ENCODE data around the gene SNX5. TPM values are rescaled to one million over a fixed set of nuclear protein-coding genes. Genes with fewer than 3 reads are reported as not detected.

The SNX5 gene
- total and polyA plus RNA-seq, 9 of the 15 experiments (the other 6 are each of a cell fraction or from before 2014, with no cell fraction given) = 53.5 to 276 (median 160) TPM

- TF ChIP-seq, protein P1, sequence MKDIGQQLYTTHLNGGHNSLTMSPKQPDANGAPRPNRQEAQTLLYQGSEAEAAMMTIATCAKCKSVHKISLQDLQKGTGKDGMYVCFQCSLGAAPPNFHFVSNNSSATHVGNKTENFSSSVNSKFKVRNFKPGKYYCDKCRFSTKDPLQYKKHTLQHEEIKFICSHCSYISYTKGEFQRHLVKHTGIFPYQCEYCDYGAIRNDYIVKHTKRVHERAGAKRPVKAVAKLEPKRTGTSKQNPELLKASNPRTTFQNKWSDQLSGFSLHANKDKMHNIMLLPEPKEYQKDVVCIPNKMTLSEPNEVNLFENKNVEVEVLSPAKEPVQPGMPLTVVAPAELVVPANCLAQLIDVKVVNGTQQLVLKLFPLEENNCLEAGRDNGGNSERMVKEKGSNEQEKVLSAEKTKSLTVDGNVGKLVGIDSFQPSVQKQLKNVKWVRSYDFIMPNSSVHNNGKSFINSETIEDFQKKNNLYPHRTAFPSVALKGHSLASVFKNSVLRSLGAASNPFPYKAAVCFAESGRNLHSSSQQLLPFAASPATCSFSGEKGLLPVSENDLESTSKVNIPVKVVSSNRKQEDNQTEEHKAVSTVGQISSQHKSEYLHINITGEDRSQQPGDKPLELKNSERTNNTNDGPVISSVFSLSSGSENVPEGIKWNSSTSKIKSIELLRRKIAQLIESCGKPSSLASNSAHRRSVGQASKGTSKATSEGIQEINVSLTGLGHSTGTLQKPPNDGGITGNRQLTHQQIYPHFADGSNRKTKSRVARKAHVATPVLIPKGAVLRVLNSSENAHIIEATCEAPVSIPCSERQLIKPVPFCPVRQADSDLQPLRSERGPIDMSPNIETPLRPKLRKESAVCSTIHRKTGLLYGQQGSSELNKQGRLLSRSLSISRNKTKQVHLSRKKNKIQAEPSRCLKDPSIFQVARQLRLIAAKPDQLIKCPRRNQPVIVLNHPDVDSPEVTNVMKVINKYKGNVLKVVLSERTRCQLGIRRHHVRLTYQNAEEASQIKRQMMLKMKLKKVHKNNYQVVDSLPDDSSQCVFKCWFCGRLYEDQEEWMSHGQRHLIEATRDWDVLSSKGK (CRISPR knock-in tag; IDR thresholded peaks at IDR 0.05) = no peak
- peak; percentile 66; the same call in 1 of the 2 replicates for TF ChIP-seq KAT7 (CRISPR knock-in tag; IDR thresholded peaks at IDR 0.05; ENCODE audit: borderline replicate concordance)
- peak; percentile 90 for TF ChIP-seq POLR2A (conservative IDR thresholded peaks at IDR 0.05)
- peak; percentile 99 for TF ChIP-seq MAX (CRISPR knock-in tag; IDR thresholded peaks at IDR 0.05)
- no peak; the same call in none of the 2 replicates for TF ChIP-seq PML (IDR thresholded peaks at IDR 0.05; ENCODE audit: low read length)
- TF ChIP-seq JUND (IDR thresholded peaks at IDR 0.05; ENCODE audit: borderline replicate concordance, low read depth, low read length) = peak; percentile 84
- TF ChIP-seq JUND (tag; IDR thresholded peaks at IDR 0.05; ENCODE audit: borderline replicate concordance, low read depth, low read length) = peak; percentile 74; the same call in 2 of the 3 replicates
- TF ChIP-seq SP1 (CRISPR knock-in tag; IDR thresholded peaks at IDR 0.05) = peak; percentile 80; the same call in 1 of the 2 replicates
- TF ChIP-seq ZNF511 (CRISPR knock-in tag; IDR thresholded peaks at IDR 0.05) = peak; percentile 78; the same call in 1 of the 2 replicates
- peak; percentile 48 for TF ChIP-seq TAF9B (IDR thresholded peaks at IDR 0.05; ENCODE audit: partially characterized antibody)
- TF ChIP-seq ZBTB40 (IDR thresholded peaks at IDR 0.05) = peak; percentile 42; the same call in 1 of the 2 replicates
- TF ChIP-seq ZBTB40 (CRISPR knock-in tag; IDR thresholded peaks at IDR 0.05) = no peak
- TF ChIP-seq POU5F1 (IDR thresholded peaks at IDR 0.05; ENCODE audit: borderline replicate concordance, low read depth, low read length, partially characterized antibody) = peak; percentile 41
- no peak for TF ChIP-seq ZNF717 (CRISPR knock-in tag; IDR thresholded peaks at IDR 0.05)
Measured at GRCh38 chr20:17968366-17969277, at the start of gene SNX5, which contains the start of gene MGME1 (continued).

All from K562 (cell line).